ENCODE measurements around the gene PSMD13.

The PSMD13 gene

DNA sequence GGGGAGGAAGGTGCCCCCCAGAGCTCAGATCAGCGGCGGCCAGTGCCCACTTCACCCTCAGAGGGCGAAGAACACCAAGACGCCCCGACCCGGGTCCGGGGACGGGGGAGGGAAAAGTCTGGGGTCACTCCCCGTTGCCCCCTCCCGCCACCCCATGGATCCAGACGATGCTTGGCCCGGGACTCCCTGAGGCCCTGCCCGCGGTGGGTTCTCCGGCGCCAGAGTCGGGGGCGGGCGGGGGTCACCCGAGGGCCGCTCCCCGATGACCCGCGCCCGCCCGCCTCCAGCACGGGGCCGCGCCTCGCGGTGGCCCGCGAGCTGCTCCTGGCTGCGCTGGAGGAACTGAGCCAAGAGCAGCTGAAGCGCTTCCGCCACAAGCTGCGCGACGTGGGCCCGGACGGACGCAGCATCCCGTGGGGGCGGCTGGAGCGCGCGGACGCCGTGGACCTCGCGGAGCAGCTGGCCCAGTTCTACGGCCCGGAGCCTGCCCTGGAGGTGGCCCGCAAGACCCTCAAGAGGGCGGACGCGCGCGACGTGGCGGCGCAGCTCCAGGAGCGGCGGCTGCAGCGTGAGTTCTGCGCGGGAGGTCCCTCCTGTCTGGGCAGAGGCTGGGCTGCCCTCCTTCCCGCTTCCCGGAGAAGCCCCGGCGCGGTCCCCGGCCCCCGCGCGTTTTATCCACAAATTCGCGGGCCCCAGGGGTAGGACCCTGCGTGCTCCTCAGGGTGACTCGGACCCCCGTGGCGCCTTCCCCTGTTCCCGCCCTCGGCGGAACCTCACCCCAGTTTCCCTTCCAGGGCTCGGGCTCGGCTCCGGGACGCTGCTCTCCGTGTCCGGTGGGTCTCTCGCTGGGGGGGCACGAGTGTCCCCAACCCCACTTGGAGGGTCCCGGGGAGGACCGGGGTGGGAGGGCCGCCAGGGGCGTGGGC is 42.5 kb downstream of the PSMD13 start:
- no peak for TF ChIP-seq CTCF (IDR thresholded peaks at IDR 0.05; ENCODE audit: low read depth, low read length, missing control alignments)
- H3K4me3 ChIP-seq (replicated peaks; ENCODE audit: low read depth, low read length), result no peak overlapping the region
- no peak for DNase-seq (ENCODE audit: extremely low read depth, low read depth)

GRCh38 chr11:279966-280705 is 43.4 kb downstream of the PSMD13 start:
- no peak for DNase-seq (ENCODE audit: extremely low read depth, low read depth)
- H3K4me3 ChIP-seq (replicated peaks; ENCODE audit: low read depth, low read length), result no peak overlapping the region
- TF ChIP-seq CTCF (IDR thresholded peaks at IDR 0.05; ENCODE audit: low read depth, low read length, missing control alignments), result no peak

- DNase-seq (ENCODE audit: extremely low read depth, low read depth), result no peak
- TF ChIP-seq CTCF (IDR thresholded peaks at IDR 0.05; ENCODE audit: low read depth, low read length, missing control alignments), result no peak
- H3K4me3 ChIP-seq (replicated peaks; ENCODE audit: low read depth, low read length), result no peak overlapping the region
Measured at GRCh38 chr11:280706-281485, 44.1 kb downstream of the PSMD13 start.

DNA sequence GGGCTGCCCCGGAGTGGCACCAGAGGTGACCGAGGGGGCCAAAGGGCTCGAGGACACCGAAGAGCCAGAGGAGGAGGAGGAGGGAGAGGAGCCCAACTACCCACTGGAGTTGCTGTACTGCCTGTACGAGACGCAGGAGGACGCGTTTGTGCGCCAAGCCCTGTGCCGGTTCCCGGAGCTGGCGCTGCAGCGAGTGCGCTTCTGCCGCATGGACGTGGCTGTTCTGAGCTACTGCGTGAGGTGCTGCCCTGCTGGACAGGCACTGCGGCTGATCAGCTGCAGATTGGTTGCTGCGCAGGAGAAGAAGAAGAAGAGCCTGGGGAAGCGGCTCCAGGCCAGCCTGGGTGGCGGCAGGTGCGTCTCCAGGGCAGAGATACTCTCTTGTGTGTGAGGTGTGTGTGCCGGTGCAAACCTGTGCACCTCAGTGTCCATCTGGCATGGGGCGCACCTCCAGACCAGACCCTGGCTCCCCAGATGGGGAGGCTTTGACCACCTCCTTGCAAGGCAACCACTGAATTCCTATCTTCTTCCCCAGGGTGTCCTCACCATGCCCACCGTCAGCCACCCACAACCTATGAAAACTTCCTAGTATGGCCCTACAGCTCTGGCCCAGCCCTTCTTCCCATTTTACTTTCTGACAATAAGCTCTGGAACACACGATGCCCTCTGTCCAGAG is 44.8 kb downstream of the PSMD13 start:
- DNase-seq (ENCODE audit: extremely low read depth, low read depth), result no peak

GRCh38 chr11:282171-282570 is 45.4 kb downstream of the PSMD13 start:
- DNase-seq (ENCODE audit: extremely low read depth, low read depth), result no peak
- TF ChIP-seq CTCF (IDR thresholded peaks at IDR 0.05; ENCODE audit: low read depth, low read length, missing control alignments), result no peak
- no peak overlapping the region for H3K4me3 ChIP-seq (replicated peaks; ENCODE audit: low read depth, low read length)

More for the DNA sequence above, 44.8 kb downstream of the PSMD13 start:
- no peak for TF ChIP-seq CTCF (IDR thresholded peaks at IDR 0.05; ENCODE audit: low read depth, low read length, missing control alignments)
- H3K4me3 ChIP-seq (replicated peaks; ENCODE audit: low read depth, low read length), result no peak overlapping the region

Measured in HFF-Myc (cell line).